Bronchial epithelial cell (primary cell): ENCODE data around the gene GALNT15. TPM values are rescaled to one million over a fixed set of nuclear protein-coding genes. Genes with fewer than 3 reads are reported as not detected.

Experiments used
- DNase-seq: peaks from one replicate; pipeline ENCODE4 v3.0.0-alpha.2; 2010; ENCODE audit warnings: low read depth
- FAIRE-seq: peaks from 2 replicates; lab custom pipeline; 2011; peaks lifted over from hg19 to GRCh38; lab: Jason Lieb, UNC
- H3K27me3 ChIP-seq: 2 replicates; pipeline ENCODE4 v1.5.1; 2011; ENCODE audit warnings: low read length; ENCODE audit not compliant: control insufficient read depth, insufficient read depth
- H3K36me3 ChIP-seq: 2 replicates; pipeline ENCODE4 v1.5.1; 2011; ENCODE audit warnings: low read length; ENCODE audit not compliant: control insufficient read depth, insufficient read depth
- H3K4me3 ChIP-seq: 2 replicates; pipeline ENCODE4 v1.5.1; 2011; ENCODE audit warnings: mild to moderate bottlenecking, low read depth, low read length, control low read depth
- total RNA-seq: library from RNA; depleted of rRNA; stranded (reverse); fragments of >200 nt; gene quantifications from 2 replicates; pipeline ENCODE4 v1.2.1, GENCODE V29; 2014
- TF ChIP-seq, protein P1 (sequence below): IDR thresholded peaks from 2 replicates; pipeline ENCODE4 v1.5.1; 2011; ENCODE audit warnings: mild to moderate bottlenecking, moderate library complexity, low read length, control low read depth, inconsistent platforms; ENCODE audit not compliant: insufficient read depth, severe bottlenecking

GALNT15 gene
- total RNA-seq, 1 donor from 2014 or later, result 0.53 TPM

DNA sequence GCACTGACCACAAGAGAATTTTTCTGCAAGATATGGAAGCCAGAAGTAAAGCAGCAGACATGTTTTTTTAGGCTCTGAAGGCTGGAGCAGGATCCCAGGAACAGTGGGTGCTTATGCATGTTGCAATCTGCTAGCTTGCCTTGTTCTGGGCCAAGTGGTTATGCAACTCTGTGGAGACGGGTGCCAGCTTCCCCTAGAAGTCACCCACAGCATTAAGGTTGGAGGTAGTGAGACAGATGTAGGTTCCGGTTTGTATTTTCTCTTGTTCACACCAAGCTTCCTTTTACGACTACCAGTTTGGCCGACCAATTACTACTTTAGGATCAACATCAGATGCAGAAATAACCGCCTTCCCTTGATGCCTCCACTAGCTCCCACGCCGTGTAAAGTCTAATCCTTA, 79.1 kb downstream of the GALNT15 start:
- DNase-seq, result peak; percentile 37
- H3K27me3 ChIP-seq, result no peaks in the 10 kb centered on the region

DNA sequence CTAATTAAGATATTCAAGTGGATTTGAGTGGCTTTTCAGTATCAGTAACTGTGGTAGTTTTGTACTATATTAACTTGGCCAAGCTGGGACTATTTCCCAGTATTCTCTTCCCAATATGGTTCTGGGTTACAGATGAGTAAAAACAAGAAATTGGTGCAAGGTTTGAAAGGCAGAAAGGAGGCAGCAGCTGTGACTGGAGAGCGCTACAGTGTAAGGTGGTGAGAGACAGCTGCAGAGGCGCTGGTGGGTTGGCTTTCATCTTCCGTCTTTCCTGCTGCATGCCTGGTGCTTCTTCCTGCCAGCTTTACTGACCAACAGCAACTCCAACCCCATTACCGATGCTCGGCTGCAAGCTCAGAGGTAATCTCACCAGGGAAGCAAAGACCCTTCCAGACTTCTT, 80.4 kb downstream of the GALNT15 start:
- Histone ChIP-seq H3K36me3 (peaks cover 2% of the 10 kb centered on the region), H3K27me3 (no peaks in the 10 kb centered on the region), H3K4me3 (no peak overlapping the region)
- DNase-seq, result no peak
- FAIRE-seq, result no peak
- TF ChIP-seq, protein P1, sequence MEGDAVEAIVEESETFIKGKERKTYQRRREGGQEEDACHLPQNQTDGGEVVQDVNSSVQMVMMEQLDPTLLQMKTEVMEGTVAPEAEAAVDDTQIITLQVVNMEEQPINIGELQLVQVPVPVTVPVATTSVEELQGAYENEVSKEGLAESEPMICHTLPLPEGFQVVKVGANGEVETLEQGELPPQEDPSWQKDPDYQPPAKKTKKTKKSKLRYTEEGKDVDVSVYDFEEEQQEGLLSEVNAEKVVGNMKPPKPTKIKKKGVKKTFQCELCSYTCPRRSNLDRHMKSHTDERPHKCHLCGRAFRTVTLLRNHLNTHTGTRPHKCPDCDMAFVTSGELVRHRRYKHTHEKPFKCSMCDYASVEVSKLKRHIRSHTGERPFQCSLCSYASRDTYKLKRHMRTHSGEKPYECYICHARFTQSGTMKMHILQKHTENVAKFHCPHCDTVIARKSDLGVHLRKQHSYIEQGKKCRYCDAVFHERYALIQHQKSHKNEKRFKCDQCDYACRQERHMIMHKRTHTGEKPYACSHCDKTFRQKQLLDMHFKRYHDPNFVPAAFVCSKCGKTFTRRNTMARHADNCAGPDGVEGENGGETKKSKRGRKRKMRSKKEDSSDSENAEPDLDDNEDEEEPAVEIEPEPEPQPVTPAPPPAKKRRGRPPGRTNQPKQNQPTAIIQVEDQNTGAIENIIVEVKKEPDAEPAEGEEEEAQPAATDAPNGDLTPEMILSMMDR, result no peak

More for the DNA sequence above, 79.1 kb downstream of the GALNT15 start:
- H3K4me3 ChIP-seq, result no peak overlapping the region
- TF ChIP-seq, protein P1, result no peak
- H3K36me3 ChIP-seq, result no peaks in the 10 kb centered on the region
- FAIRE-seq, result no peak

DNA sequence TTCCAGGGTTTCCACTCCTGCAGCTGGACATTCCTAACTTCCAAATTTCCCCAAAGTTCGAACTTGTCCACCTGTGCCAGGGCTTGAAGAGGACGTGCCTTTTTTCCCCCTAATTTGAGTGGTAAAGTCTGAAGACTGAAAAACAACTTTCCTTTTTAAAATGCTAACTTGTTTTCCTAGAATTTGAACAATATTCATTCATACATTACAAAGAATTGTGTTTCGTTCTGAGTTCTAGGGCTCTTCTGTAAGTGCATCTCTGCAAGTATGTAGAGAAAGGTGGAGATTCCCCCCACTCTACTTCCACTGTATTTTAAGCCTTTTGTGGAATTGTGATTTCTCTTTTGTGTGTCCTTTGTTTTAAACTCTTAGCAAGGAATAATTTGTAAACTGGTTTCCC, 80.8 kb downstream of the GALNT15 start:
- DNase-seq, result no peak
- FAIRE-seq, result no peak
- H3K36me3 ChIP-seq, result peaks cover 2% of the 10 kb centered on the region
- no peaks in the 10 kb centered on the region for H3K27me3 ChIP-seq
- TF ChIP-seq, protein P1, result no peak
- no peak overlapping the region for H3K4me3 ChIP-seq

DNA sequence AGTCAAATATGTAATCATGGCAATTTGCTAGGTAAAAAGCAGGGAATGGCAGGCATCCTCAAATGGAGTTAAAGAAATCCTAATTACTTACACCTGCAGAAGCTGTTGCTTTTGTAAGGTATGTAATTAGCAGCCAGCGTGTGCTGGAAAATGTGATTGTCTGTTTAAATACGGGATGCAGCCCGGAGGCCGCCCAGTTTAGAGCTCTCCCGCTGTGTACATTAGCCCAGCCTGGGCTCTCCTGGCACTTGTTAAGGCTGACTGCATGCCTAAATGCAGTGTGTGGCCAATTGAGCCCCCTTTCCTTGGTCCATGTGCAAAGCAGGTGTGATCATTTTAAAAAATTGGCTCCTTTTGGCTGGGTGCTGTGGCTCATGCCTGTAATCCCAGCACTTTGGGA, 81.2 kb downstream of the GALNT15 start:
- FAIRE-seq (no peak), DNase-seq (no peak)
- H3K36me3 ChIP-seq, result peaks cover 2% of the 10 kb centered on the region
- TF ChIP-seq, protein P1, result no peak
- no peaks in the 10 kb centered on the region for H3K27me3 ChIP-seq
- H3K4me3 ChIP-seq, result no peak overlapping the region

DNA sequence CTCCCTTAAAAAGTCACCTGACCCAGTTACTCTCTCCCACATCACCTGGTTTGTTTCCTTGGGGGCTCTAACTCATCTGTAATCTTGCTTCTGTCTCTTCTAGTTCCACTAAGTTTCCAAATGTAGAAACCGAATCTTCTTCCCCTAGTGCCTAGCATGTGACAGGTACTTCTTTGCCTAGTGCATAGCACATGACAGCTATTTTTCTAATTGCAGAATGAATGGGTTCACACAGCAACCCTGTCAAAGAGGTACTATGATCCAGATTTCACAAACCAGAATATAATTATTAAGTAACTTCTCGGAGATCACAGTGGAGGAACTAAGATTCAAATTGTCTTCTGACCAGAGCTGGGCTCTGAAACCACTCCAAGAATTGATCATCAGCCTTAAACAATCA, 82.8 kb downstream of the GALNT15 start:
- TF ChIP-seq, protein P1, result no peak
- no peak overlapping the region for H3K4me3 ChIP-seq
- no peak for DNase-seq
- FAIRE-seq, result no peak
- H3K27me3 ChIP-seq, result no peaks in the 10 kb centered on the region
- H3K36me3 ChIP-seq, result peaks cover 2% of the 10 kb centered on the region

DNA sequence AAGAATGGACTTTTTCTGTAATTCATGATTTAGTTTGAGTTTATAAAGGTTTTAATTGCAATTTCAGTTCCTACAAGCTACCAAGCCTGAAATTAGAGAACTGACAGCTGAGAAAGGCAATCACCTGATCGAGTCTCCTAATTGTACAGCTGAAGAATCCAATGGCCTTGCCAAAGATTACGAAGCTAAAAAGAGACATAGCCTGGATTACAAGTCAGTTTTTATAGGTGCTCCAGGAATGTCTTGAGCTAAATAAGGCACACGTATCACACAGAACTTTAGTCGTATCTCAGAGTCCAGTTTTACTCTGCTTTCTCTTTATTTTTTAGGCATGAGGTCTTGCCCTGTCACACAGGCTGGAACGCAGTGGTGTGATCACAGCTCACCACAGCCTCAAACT, 83.7 kb downstream of the GALNT15 start:
- peaks cover 2% of the 10 kb centered on the region for H3K36me3 ChIP-seq
- H3K27me3 ChIP-seq, result no peaks in the 10 kb centered on the region
- TF ChIP-seq, protein P1, result no peak
- no peak for DNase-seq
- no peak overlapping the region for H3K4me3 ChIP-seq
- FAIRE-seq, result no peak
